CD4-positive, alpha-beta T cell treated with Interleukin-12 subunit alpha and Interleukin-12 subunit beta, for 1 hour (primary cell): Measurements from ENCODE around the gene ICAM3.

Experiments used
- DNase-seq: peaks from one replicate; pipeline ENCODE4 v3.0.0-alpha.2; 2020

The ICAM3 gene

DNA sequence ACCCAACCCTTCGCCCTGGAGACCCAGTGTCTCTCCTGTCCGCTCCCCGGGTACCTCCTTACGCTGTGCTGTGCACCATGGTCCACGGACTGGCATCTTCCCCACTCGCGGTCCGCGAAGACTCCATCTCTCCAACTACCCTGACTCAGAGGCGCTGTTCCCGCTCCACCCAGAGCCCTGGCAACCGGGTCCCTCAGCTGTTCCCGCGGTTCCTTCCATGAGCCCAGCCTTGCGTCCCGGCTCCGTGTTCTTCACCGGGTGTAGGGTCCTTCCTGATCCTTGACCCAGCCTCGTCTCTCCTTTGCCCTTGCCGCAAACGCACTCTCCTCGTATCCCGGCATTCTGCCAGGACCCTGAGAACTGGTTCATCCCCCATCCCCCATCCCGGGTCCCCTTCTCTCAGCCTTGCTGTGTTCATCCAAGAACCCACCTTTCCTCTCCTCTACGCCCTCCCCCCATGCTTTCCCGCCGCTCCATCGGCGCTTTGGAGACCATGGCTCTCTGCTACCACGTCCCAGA, 49.0 kb downstream of the ICAM3 start:
- DNase-seq = no peak

- DNase-seq = peak; percentile 44
Observed at GRCh38 chr19:10289836-10290356, 49.5 kb downstream of the ICAM3 start, which contains the start of gene ICAM5. TSS of gene ICAM5 (plus strand) at chr19:10289952. CDS start at chr19:10290044, 92 bp downstream.

DNA sequence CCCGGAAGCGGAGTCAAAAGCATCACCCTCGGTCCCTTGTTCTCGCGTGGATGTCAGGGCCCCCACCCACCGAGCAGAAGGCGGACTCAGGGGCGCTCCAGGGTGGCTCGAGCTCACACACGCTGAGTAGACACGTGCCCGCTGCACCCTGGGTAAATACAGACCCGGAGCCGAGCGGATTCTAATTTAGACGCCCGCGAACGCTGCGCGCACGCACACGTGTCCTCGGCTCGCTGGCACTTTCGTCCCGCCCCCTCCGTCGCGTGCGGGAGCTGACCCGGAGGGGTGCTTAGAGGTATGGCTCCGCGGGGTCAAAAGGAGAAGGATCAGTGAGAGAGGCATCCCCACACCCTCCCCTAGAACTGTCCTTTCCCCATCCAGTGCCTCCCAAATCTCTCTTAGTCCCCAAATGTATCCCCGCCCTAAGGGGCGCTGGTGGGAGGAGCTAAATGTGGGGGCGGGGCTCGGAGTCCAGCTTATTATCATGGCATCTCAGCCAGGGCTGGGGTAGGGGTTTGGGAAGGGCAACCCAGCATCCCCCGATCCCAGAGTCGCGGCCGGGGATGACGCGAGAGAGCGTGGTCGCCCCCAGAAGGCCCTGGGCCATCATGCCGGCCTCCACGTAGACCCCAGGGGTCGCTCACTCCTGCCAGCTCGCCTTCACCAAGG, 50.1 kb downstream of the ICAM3 start:
- DNase-seq = peak; percentile 67

DNA sequence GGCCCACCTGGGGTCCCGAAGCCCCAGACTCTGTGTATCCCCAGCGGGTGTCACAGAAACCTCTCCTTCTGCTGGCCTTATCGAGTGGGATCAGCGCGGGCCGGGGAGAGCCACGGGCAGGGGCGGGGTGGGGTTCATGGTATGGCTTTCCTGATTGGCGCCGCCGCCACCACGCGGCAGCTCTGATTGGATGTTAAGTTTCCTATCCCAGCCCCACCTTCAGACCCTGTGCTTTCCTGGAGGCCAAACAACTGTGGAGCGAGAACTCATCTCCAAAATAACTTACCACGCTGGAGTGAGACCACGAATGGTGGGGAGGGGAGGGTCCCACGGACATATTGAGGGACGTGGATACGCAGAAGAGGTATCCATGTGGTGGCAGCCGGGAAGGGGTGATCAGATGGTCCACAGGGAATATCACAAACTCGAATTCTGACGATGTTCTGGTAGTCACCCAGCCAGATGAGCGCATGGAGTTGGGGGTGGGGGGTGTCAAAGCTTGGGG, 50.7 kb downstream of the ICAM3 start:
- DNase-seq = peak; percentile 46

DNA sequence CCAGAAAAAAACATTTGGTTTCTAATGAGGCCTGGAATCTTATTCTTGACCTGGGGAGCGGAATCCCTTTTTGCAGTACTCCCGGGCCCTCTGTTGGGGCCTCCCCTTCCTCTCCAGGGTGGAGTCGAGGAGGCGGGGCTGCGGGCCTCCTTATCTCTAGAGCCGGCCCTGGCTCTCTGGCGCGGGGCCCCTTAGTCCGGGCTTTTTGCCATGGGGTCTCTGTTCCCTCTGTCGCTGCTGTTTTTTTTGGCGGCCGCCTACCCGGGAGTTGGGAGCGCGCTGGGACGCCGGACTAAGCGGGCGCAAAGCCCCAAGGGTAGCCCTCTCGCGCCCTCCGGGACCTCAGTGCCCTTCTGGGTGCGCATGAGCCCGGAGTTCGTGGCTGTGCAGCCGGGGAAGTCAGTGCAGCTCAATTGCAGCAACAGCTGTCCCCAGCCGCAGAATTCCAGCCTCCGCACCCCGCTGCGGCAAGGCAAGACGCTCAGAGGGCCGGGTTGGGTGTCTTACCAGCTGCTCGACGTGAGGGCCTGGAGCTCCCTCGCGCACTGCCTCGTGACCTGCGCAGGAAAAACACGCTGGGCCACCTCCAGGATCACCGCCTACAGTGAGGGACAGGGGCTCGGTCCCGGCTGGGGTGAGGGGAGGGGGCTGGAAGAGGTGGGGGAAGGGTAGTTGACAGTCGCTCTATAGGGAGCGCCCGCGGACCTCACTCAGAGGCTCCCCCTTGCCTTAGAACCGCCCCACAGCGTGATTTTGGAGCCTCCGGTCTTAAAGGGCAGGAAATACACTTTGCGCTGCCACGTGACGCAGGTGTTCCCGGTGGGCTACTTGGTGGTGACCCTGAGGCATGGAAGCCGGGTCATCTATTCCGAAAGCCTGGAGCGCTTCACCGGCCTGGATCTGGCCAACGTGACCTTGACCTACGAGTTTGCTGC, 52.4 kb downstream of the ICAM3 start, which contains the start of gene ICAM4:
Gene ICAM4, plus strand, starts transcription at position 153 of the 935 bp plus-strand sequence. Its CDS starts 58 bp downstream, at position 211.
- DNase-seq = peak; percentile 45

- no peak for DNase-seq
Observed at GRCh38 chr19:10285393-10285792, 54.0 kb downstream of the ICAM3 start.

GRCh38 chr19:10284960-10285278, 54.5 kb downstream of the ICAM3 start:
- no peak for DNase-seq

DNA sequence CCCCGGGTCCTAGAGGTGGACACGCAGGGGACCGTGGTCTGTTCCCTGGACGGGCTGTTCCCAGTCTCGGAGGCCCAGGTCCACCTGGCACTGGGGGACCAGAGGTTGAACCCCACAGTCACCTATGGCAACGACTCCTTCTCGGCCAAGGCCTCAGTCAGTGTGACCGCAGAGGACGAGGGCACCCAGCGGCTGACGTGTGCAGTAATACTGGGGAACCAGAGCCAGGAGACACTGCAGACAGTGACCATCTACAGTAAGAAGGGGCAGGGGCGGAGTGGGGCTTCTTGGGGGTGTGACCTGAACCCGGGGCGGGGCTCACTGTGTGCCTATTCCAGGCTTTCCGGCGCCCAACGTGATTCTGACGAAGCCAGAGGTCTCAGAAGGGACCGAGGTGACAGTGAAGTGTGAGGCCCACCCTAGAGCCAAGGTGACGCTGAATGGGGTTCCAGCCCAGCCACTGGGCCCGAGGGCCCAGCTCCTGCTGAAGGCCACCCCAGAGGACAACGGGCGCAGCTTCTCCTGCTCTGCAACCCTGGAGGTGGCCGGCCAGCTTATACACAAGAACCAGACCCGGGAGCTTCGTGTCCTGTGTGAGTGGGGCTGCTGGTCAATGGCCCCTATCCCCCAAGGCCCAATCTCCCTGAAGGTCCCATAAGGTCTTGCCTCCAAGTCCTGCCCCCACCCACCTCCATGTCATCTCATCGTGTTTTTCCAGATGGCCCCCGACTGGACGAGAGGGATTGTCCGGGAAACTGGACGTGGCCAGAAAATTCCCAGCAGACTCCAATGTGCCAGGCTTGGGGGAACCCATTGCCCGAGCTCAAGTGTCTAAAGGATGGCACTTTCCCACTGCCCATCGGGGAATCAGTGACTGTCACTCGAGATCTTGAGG, 55.1 kb downstream of the ICAM3 start:
- DNase-seq = no peak
